Neural progenitor cell (in vitro differentiated cells): Measurements from ENCODE around the gene C15orf39. TPM values are rescaled to one million over a fixed set of nuclear protein-coding genes. Genes with fewer than 3 reads are reported as not detected.
"Not testable (repeated sequence)": the region's sequence is repeated elsewhere in the genome, so short reads cannot be mapped to it uniquely, and the experiment has no call there.

Source experiments
- DNase-seq: peaks from one replicate; pipeline ENCODE4 v3.0.0-alpha.2; 2016; ENCODE audit warnings: low spot score
- H2AFZ ChIP-seq: fragments of 200-600 bp; sonication (generic); replicated peaks from 2 replicates; pipeline ENCODE4 v1.6.1; 2016; ENCODE audit warnings: antibody characterized with exemption
- H3F3A ChIP-seq: fragments of 200-600 bp; sonication (generic); 2 replicates; pipeline ENCODE4 v1.6.1; 2016; ENCODE audit warnings: antibody characterized with exemption, low read depth
- H3K27ac ChIP-seq: fragments of 200-600 bp; sonication (generic); 2 replicates; pipeline ENCODE4 v1.5.1; 2016; ENCODE audit warnings: mild to moderate bottlenecking
- H3K27me3 ChIP-seq: fragments of 200-600 bp; sonication (generic); 2 replicates; pipeline ENCODE4 v1.6.1; 2016; ENCODE audit warnings: mild to moderate bottlenecking, moderate library complexity
- H3K36me3 ChIP-seq: fragments of 200-600 bp; sonication (generic); 2 replicates; pipeline ENCODE4 v1.5.1; 2016
- H3K4me1 ChIP-seq: fragments of 200-600 bp; sonication (generic); 2 replicates; pipeline ENCODE4 v1.6.1; 2016; ENCODE audit warnings: mixed run types
- H3K4me2 ChIP-seq: fragments of 200-600 bp; sonication (generic); 2 replicates; pipeline ENCODE4 v1.6.1; 2016
- H3K4me3 ChIP-seq: fragments of 200-600 bp; sonication (generic); 2 replicates; pipeline ENCODE4 v1.5.1; 2016
- H3K79me2 ChIP-seq: fragments of 200-600 bp; sonication (generic); 2 replicates; pipeline ENCODE4 v1.6.1; 2016; ENCODE audit warnings: low read depth
- H3K9ac ChIP-seq: fragments of 200-600 bp; sonication (generic); 2 replicates; pipeline ENCODE4 v1.6.1; 2016
- H3K9me3 ChIP-seq: fragments of 200-600 bp; sonication (generic); 2 replicates; pipeline ENCODE4 v1.5.1; 2016; ENCODE audit warnings: low read depth
- H4K20me1 ChIP-seq: fragments of 200-600 bp; sonication (generic); 2 replicates; pipeline ENCODE4 v1.6.1; 2016; ENCODE audit warnings: low read depth
- H3K27ac Mint-ChIP-seq: 3 replicates; pipeline ENCODE4 v1.8.0; 2021; ENCODE audit warnings: mixed read lengths
- H3K27me3 Mint-ChIP-seq: 2 replicates; pipeline ENCODE4 v1.8.0; 2022; ENCODE audit warnings: low read depth, mild to moderate bottlenecking, inconsistent platforms, moderate library complexity, mixed read lengths; ENCODE audit not compliant: insufficient read depth
- H3K36me3 Mint-ChIP-seq: 3 replicates; pipeline ENCODE4 v1.8.0; 2021; ENCODE audit warnings: mixed read lengths
- H3K4me1 Mint-ChIP-seq: 3 replicates; pipeline ENCODE4 v1.8.0; 2021; ENCODE audit warnings: mixed read lengths
- H3K4me3 Mint-ChIP-seq: 3 replicates; pipeline ENCODE4 v1.8.0; 2021; ENCODE audit warnings: mild to moderate bottlenecking, moderate library complexity, mixed read lengths
- H3K9me3 Mint-ChIP-seq: 3 replicates; pipeline ENCODE4 v1.8.0; 2020; ENCODE audit warnings: mixed read lengths
- EZH2 ChIP-seq: fragments of 200-600 bp; sonication (generic); IDR thresholded peaks from 2 replicates; pipeline ENCODE4 v1.6.1; 2017; ENCODE audit warnings: antibody characterized with exemption, mild to moderate bottlenecking, moderate library complexity
- EZH2phosphoT487 ChIP-seq: fragments of 200-600 bp; sonication (generic); IDR thresholded peaks from 2 replicates; pipeline ENCODE4 v1.6.1; 2017; ENCODE audit warnings: antibody characterized with exemption
- total RNA-seq: library from RNA; depleted of rRNA; stranded (reverse); fragments of >200 nt; gene quantifications from 2 replicates; pipeline ENCODE4 v1.2.3, GENCODE V29; 2015; ENCODE audit warnings: low replicate concordance
- TF ChIP-seq, protein P1 (sequence below): fragments of 200-600 bp; sonication (generic); IDR thresholded peaks from 2 replicates; pipeline ENCODE4 v1.5.1; 2017; ENCODE audit warnings: antibody characterized with exemption, mild to moderate bottlenecking

C15orf39 gene
- total RNA-seq, 1 donor from 2014 or later, result 1.2 TPM

DNA sequence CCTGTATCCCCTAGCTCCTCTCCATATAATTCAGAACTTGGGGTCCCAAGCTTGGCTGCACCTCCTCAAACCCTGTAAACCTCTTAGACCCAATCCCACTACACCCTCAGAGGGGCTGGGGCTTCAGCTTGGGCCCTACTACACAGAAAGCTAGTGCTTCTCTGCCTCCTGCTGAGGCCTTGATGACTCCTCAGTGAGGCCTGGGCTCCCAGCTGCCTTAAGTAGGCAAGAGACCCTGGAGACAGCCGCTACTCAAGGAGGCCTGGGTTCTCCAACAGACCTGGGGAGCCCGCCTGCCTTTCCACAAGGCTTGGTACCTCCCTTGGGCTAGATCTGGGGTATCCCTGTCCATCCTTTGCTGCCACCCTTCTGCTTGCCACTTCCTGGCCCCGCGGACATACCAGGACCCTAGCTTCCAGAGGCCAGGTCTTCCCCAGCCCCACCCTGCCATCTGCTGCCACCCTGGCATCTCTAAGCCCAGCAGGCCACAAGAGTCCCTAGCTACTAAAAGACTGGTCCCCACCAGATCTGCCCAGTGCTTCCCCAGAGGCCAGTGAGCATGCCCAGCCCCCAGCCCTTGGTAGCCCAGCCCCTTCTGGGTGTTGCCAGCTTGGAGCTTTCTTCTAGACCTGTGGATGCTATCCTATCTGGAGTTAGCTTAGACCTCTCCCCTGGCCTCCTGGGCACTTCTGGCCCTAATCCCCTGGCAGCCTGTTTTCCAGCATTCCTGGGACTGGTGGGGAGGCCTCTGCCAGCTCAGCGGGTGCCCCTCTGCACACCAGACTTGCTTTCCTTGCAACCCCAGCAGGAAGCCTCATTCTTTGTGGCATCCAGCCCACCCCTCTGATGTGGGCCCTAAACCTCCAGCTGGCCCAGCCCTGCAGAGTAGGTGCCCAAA, 13.7 kb downstream of the C15orf39 start:
- no peak overlapping the region for H3K9ac ChIP-seq
- peaks cover 2% of the 10 kb centered on the region for H3K36me3 Mint-ChIP-seq
- peaks cover 3% of the 10 kb centered on the region for H3K4me1 Mint-ChIP-seq

DNA sequence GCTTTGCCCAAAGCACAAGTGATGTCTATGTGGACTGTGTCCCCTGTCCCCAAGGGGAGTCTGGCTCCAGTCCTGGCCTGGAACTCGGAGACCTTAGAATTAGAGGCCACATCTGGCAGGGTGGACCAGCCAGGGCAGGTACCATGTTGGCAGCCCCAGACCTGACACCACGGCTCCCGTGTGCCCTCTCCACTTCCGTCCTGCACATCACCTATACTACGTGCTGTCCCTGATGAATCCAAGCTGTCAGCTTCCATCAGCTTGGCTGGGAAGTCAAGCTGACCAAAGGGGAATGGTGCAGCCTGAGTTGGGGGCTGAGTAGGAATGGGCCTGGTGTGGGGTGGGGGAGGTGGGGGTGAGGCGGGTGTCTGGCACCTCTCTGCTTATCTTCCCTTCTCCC, 15.3 kb downstream of the C15orf39 start:
- Histone ChIP-seq H3K4me1 (no peaks in the 10 kb centered on the region), H3K36me3 (no peaks in the 10 kb centered on the region), H4K20me1 (peaks cover 3% of the 10 kb centered on the region), H2AFZ (no peak overlapping the region), H3K4me2 (no peak overlapping the region), H3K9me3 (no peaks in the 10 kb centered on the region), H3F3A (no peaks in the 10 kb centered on the region), H3K27ac (no peak overlapping the region), H3K4me3 (no peak overlapping the region), H3K9ac (no peak overlapping the region), H3K79me2 (no peaks in the 10 kb centered on the region), H3K27me3 (no peaks in the 10 kb centered on the region)
- Mint-ChIP-seq H3K4me1 (peaks cover 3% of the 10 kb centered on the region), H3K9me3 (no peaks in the 10 kb centered on the region), H3K36me3 (peaks cover 2% of the 10 kb centered on the region), H3K4me3 (no peak overlapping the region), H3K27ac (no peak overlapping the region), H3K27me3 (peaks cover 2% of the 10 kb centered on the region)
- DNase-seq, result no peak
- TF ChIP-seq, protein P1, sequence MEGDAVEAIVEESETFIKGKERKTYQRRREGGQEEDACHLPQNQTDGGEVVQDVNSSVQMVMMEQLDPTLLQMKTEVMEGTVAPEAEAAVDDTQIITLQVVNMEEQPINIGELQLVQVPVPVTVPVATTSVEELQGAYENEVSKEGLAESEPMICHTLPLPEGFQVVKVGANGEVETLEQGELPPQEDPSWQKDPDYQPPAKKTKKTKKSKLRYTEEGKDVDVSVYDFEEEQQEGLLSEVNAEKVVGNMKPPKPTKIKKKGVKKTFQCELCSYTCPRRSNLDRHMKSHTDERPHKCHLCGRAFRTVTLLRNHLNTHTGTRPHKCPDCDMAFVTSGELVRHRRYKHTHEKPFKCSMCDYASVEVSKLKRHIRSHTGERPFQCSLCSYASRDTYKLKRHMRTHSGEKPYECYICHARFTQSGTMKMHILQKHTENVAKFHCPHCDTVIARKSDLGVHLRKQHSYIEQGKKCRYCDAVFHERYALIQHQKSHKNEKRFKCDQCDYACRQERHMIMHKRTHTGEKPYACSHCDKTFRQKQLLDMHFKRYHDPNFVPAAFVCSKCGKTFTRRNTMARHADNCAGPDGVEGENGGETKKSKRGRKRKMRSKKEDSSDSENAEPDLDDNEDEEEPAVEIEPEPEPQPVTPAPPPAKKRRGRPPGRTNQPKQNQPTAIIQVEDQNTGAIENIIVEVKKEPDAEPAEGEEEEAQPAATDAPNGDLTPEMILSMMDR, result no peak
- no peak for TF ChIP-seq EZH2phosphoT487
- TF ChIP-seq EZH2, result no peak

More for the DNA sequence above, 13.7 kb downstream of the C15orf39 start:
- no peaks in the 10 kb centered on the region for H3K36me3 ChIP-seq
- TF ChIP-seq EZH2phosphoT487, result no peak
- TF ChIP-seq, protein P1, result no peak
- H3K4me3 Mint-ChIP-seq, result no peak overlapping the region
- no peaks in the 10 kb centered on the region for H3K9me3 Mint-ChIP-seq
- H3K4me1 ChIP-seq, result no peaks in the 10 kb centered on the region
- no peak overlapping the region for H3K27ac ChIP-seq
- no peak overlapping the region for H3K4me3 ChIP-seq
- H3K4me2 ChIP-seq, result no peak overlapping the region
- peaks cover 11% of the 10 kb centered on the region for H4K20me1 ChIP-seq
- DNase-seq, result no peak
- no peaks in the 10 kb centered on the region for H3K79me2 ChIP-seq
- no peak overlapping the region for H2AFZ ChIP-seq
- H3K9me3 ChIP-seq, result no peaks in the 10 kb centered on the region
- H3F3A ChIP-seq, result no peaks in the 10 kb centered on the region
- no peak overlapping the region for H3K27ac Mint-ChIP-seq
- no peaks in the 10 kb centered on the region for H3K27me3 ChIP-seq
- peaks cover 4% of the 10 kb centered on the region for H3K27me3 Mint-ChIP-seq

DNA sequence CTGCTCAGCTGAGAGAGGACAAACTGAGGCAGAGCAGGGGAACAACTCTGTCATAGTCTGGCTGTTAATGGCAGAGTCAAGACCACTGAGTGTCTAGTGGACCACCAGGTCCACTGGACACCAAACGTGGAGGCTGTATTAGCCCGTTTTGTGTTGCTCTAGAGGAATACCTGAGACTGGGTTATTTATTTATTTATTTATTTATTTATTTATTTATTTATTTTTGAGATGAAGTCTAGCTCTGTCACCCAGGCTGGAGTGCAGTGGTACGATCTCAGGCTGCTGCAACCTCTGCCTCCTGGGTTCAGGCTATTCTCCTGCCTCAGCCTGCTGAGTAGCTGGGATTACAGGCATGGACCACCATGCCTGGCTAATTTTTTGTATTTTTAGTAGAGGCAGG, 15.9 kb downstream of the C15orf39 start:
- not testable (repeated sequence) for H3K27me3 Mint-ChIP-seq, H3K4me2 ChIP-seq, DNase-seq, H3F3A ChIP-seq, H3K9me3 Mint-ChIP-seq, H3K9ac ChIP-seq, H3K36me3 Mint-ChIP-seq, H3K79me2 ChIP-seq, H3K4me1 Mint-ChIP-seq, H4K20me1 ChIP-seq, H3K4me3 ChIP-seq, H3K4me1 ChIP-seq, H3K27ac ChIP-seq, H3K4me3 Mint-ChIP-seq, H2AFZ ChIP-seq, H3K36me3 ChIP-seq, H3K27me3 ChIP-seq, H3K27ac Mint-ChIP-seq, H3K9me3 ChIP-seq

DNA sequence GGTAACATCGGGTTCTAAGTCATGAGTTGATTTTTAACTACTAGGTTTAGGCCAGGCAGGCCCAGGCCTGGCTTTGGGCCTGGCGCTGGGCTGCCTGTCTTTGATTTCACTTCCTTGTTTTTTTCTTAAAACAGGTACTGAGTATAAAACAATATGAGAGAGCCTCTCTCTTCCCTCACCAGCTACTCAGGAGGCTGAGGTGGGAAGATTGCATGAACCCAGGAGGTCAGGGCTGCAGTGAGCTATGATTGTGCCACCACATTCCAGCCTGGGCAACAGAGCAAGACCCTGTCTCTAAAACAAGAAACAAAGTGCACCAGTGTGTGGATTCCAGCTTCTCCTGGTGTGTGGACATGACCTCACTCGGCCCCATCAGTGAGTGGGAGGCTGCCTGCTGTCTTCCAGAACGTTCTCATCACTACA, 17.8 kb downstream of the C15orf39 start:
- H3K36me3 Mint-ChIP-seq, H3K4me1 ChIP-seq, H3K4me2 ChIP-seq, H3K4me3 ChIP-seq, H2AFZ ChIP-seq, H3K9me3 Mint-ChIP-seq, H3K4me1 Mint-ChIP-seq, H3K27me3 Mint-ChIP-seq, H3F3A ChIP-seq, DNase-seq, H3K9me3 ChIP-seq, H3K9ac ChIP-seq, H3K27ac ChIP-seq, H4K20me1 ChIP-seq, H3K36me3 ChIP-seq, H3K79me2 ChIP-seq, H3K27me3 ChIP-seq, H3K4me3 Mint-ChIP-seq: not testable (repeated sequence)
- H3K27ac Mint-ChIP-seq, result peak overlapping the region; percentile 66
